ACHN (cell line): ENCODE measurements around the gene CCDC33.

Experiments used
- DNase-seq: peaks from one replicate; pipeline ENCODE4 v3.0.0-alpha.2; 2015
- in situ Hi-C: cut with HindIII; loops from 2 replicates; pipeline ENCODE4 v1.10.0; 2017; ENCODE audit warnings: low sequenced_read_pairs, low pct_ligation_motif_present, low pct_unique_long_range_greater_than_20kb

CCDC33 gene

GRCh38 chr15:74300057-74300795, 64.1 kb downstream of the CCDC33 start:
- in situ Hi-C loops: no loop called here
- DNase-seq: no peak

GRCh38 chr15:74301583-74302361, 65.6 kb downstream of the CCDC33 start:
- no peak for DNase-seq
- in situ Hi-C loops: no loop called here

GRCh38 chr15:74302821-74303359, 66.8 kb downstream of the CCDC33 start:
- DNase-seq: peak; percentile 38
- in situ Hi-C loops: no loop called here

GRCh38 chr15:74303741-74304309, 67.7 kb downstream of the CCDC33 start:
- no peak for DNase-seq
- in situ Hi-C loops: no loop called here

- DNase-seq: no peak
- in situ Hi-C loops: no loop called here
Measured at GRCh38 chr15:74304431-74304830, 68.3 kb downstream of the CCDC33 start.

- in situ Hi-C loops: no loop called here
- DNase-seq: no peak
Measured at GRCh38 chr15:74305687-74306086, 69.6 kb downstream of the CCDC33 start.

- DNase-seq: no peak
- in situ Hi-C loops: no loop called here
Measured at GRCh38 chr15:74306781-74307217, 70.7 kb downstream of the CCDC33 start.

GRCh38 chr15:74307827-74308811, 72.0 kb downstream of the CCDC33 start:
- peak; percentile 66 for DNase-seq
- in situ Hi-C loops: no loop called here

- in situ Hi-C loops: no loop called here
- peak; percentile 33 for DNase-seq
Measured at GRCh38 chr15:74311734-74312444, 75.8 kb downstream of the CCDC33 start.

- in situ Hi-C loops: no loop called here
- DNase-seq: no peak
Measured at GRCh38 chr15:74312445-74313007, 76.4 kb downstream of the CCDC33 start.

- DNase-seq: no peak
- in situ Hi-C loops: no loop called here
Measured at GRCh38 chr15:74313889-74314288, 77.8 kb downstream of the CCDC33 start.

GRCh38 chr15:74314795-74315438, 78.8 kb downstream of the CCDC33 start:
- DNase-seq: peak; percentile 8
- in situ Hi-C loops: no loop called here

GRCh38 chr15:74315626-74316025, 79.5 kb downstream of the CCDC33 start:
- DNase-seq: no peak
- in situ Hi-C loops: no loop called here

- in situ Hi-C loops: no loop called here
- DNase-seq: no peak
Measured at GRCh38 chr15:74316141-74316540, 80.0 kb downstream of the CCDC33 start.

GRCh38 chr15:74317820-74318375, 81.8 kb downstream of the CCDC33 start:
- in situ Hi-C loops: no loop called here
- peak; percentile 81 for DNase-seq

GRCh38 chr15:74318376-74319137, 82.4 kb downstream of the CCDC33 start:
- in situ Hi-C loops: no loop called here

More at GRCh38 chr15:74318376-74319137, 82.4 kb downstream of the CCDC33 start:
- DNase-seq: no peak
